ENCODE data around the gene TXNRD1.
"Not testable (repeated sequence)": the region's sequence is repeated elsewhere in the genome, so short reads cannot be mapped to it uniquely, and the experiment has no call there.

The TXNRD1 gene

GRCh38 chr12:104321949-104322348 lies 106.4 kb downstream of the TXNRD1 start:
- DNase-seq (ENCODE audit: low read depth), result no peak
- H3K4me3 ChIP-seq (replicated peaks; ENCODE audit: low read depth, low read length), result no peak overlapping the region
- no peak for TF ChIP-seq CTCF (IDR thresholded peaks at IDR 0.05; ENCODE audit: low read length, missing control alignments)

- H3K4me3 ChIP-seq (replicated peaks; ENCODE audit: low read depth, low read length); DNase-seq (ENCODE audit: low read depth): not testable (repeated sequence)
Observed at GRCh38 chr12:104322533-104322932, 107.0 kb downstream of the TXNRD1 start.

GRCh38 chr12:104323899-104324298 lies 108.3 kb downstream of the TXNRD1 start:
- no peak overlapping the region for H3K4me3 ChIP-seq (replicated peaks; ENCODE audit: low read depth, low read length)
- DNase-seq (ENCODE audit: low read depth), result no peak
- TF ChIP-seq CTCF (IDR thresholded peaks at IDR 0.05; ENCODE audit: low read length, missing control alignments), result no peak

- not testable (repeated sequence) for DNase-seq (ENCODE audit: low read depth); H3K4me3 ChIP-seq (replicated peaks; ENCODE audit: low read depth, low read length)
Observed at GRCh38 chr12:104328278-104328677, 112.7 kb downstream of the TXNRD1 start.

- no peak for TF ChIP-seq CTCF (IDR thresholded peaks at IDR 0.05; ENCODE audit: low read length, missing control alignments)
- no peak overlapping the region for H3K4me3 ChIP-seq (replicated peaks; ENCODE audit: low read depth, low read length)
- no peak for DNase-seq (ENCODE audit: low read depth)
Observed at GRCh38 chr12:104328790-104329189, 113.2 kb downstream of the TXNRD1 start.

- no peak for DNase-seq (ENCODE audit: low read depth)
- TF ChIP-seq CTCF (IDR thresholded peaks at IDR 0.05; ENCODE audit: low read length, missing control alignments), result no peak
- H3K4me3 ChIP-seq (replicated peaks; ENCODE audit: low read depth, low read length), result no peak overlapping the region
Observed at GRCh38 chr12:104329707-104330532, 114.3 kb downstream of the TXNRD1 start.

GRCh38 chr12:104331376-104331775 lies 115.8 kb downstream of the TXNRD1 start:
- DNase-seq (ENCODE audit: low read depth), result no peak
- no peak overlapping the region for H3K4me3 ChIP-seq (replicated peaks; ENCODE audit: low read depth, low read length)
- no peak for TF ChIP-seq CTCF (IDR thresholded peaks at IDR 0.05; ENCODE audit: low read length, missing control alignments)

GRCh38 chr12:104332273-104332672 lies 116.7 kb downstream of the TXNRD1 start:
- H3K4me3 ChIP-seq (replicated peaks; ENCODE audit: low read depth, low read length); DNase-seq (ENCODE audit: low read depth): not testable (repeated sequence)
